ENCODE results near the gene SH3RF2. TPM values are rescaled to one million over a fixed set of nuclear protein-coding genes. Genes with fewer than 3 reads are reported as not detected.

The SH3RF2 gene
- total RNA-seq, 1 donor from 2014 or later: 50.6 TPM

GRCh38 chr5:146073239-146073900 is 137.0 kb downstream of the SH3RF2 start:
- Histone ChIP-seq H3K9me3 (no peaks in the 10 kb centered on the region), H3K27ac (no peak overlapping the region), H3K27me3 (no peaks in the 10 kb centered on the region), H3K4me3 (no peak overlapping the region), H3K4me1 (peaks cover 0 to 10% of the 10 kb centered on the region in 2 donors), H3K36me3 (no peaks in the 10 kb centered on the region)
- no peak for TF ChIP-seq CTCF (IDR thresholded peaks at IDR 0.05)
- no peak for DNase-seq (ENCODE audit: low spot score in 2 of 2)
- intact Hi-C loops (cut with DNase I): no loop called here

- Histone ChIP-seq H3K27ac (no peak overlapping the region), H3K9me3 (no peaks in the 10 kb centered on the region), H3K36me3 (no peaks in the 10 kb centered on the region), H3K4me3 (no peak overlapping the region), H3K4me1 (peaks cover 0 to 7% of the 10 kb centered on the region in 2 donors), H3K27me3 (no peaks in the 10 kb centered on the region)
- TF ChIP-seq CTCF (IDR thresholded peaks at IDR 0.05): no peak
- DNase-seq (ENCODE audit: low spot score in 2 of 2): no peak
- intact Hi-C loops (cut with DNase I): no loop called here
These were observed 139.7 kb downstream of the SH3RF2 start for GRCh38 chr5:146076028-146076427.

- intact Hi-C loops (cut with DNase I): no loop called here
- Histone ChIP-seq H3K36me3 (no peaks in the 10 kb centered on the region), H3K27ac (no peak overlapping the region), H3K4me1 (peaks cover 0 to 5% of the 10 kb centered on the region in 2 donors), H3K4me3 (no peak overlapping the region), H3K9me3 (no peaks in the 10 kb centered on the region), H3K27me3 (no peaks in the 10 kb centered on the region)
- DNase-seq (ENCODE audit: low spot score in 2 of 2): no peak
- TF ChIP-seq CTCF (IDR thresholded peaks at IDR 0.05): no peak
These were observed 140.1 kb downstream of the SH3RF2 start for GRCh38 chr5:146076455-146076854.

- no peak for DNase-seq (ENCODE audit: low spot score in 2 of 2)
- Histone ChIP-seq H3K36me3 (no peaks in the 10 kb centered on the region), H3K27ac (no peak overlapping the region), H3K9me3 (no peaks in the 10 kb centered on the region), H3K27me3 (no peaks in the 10 kb centered on the region), H3K4me1 (no peaks in the 10 kb centered on the region), H3K4me3 (no peak overlapping the region)
- no peak for TF ChIP-seq CTCF (IDR thresholded peaks at IDR 0.05)
- intact Hi-C loops (cut with DNase I): no loop called here
These were observed 142.2 kb downstream of the SH3RF2 start for GRCh38 chr5:146078566-146078965.

GRCh38 chr5:146079695-146080373 is 143.5 kb downstream of the SH3RF2 start:
- Histone ChIP-seq H3K4me1 (no peaks in the 10 kb centered on the region), H3K9me3 (no peaks in the 10 kb centered on the region), H3K36me3 (no peaks in the 10 kb centered on the region), H3K27me3 (no peaks in the 10 kb centered on the region), H3K4me3 (no peak overlapping the region), H3K27ac (no peak overlapping the region)
- intact Hi-C loops (cut with DNase I): no loop called here
- no peak for DNase-seq (ENCODE audit: low spot score in 2 of 2)
- TF ChIP-seq CTCF (IDR thresholded peaks at IDR 0.05): no peak
